HG03457 (cell line): ENCODE data around the gene STXBP1.

ENCODE experiments used
- ATAC-seq: cut with Tn5 transposase; IDR thresholded peaks from one replicate; pipeline ENCODE4 v1.9.1; 2021; ENCODE audit warnings: moderate number of reproducible peaks; ENCODE audit not compliant: unreplicated experiment

STXBP1 gene

DNA sequence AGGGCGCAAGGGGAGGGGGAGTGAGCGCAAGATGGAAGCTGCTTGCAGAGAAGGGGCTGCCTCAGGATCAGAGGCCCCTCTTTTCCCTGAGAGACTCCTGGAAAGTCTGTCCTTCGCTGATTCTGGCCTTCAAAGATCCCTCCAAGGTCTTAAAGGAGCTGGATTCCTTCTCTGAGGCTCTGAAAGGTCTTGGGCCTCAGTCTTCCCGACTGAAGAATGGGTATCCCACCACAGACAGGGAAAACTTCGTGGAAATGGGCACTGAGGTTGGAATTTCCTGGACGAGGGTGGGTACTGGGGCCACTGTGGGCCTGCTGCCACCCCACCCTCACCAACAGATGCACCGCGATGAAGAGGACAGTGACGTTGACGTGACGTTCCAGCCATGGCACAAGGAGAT, 100.3 kb downstream of the STXBP1 start:
- ATAC-seq, result no peak

DNA sequence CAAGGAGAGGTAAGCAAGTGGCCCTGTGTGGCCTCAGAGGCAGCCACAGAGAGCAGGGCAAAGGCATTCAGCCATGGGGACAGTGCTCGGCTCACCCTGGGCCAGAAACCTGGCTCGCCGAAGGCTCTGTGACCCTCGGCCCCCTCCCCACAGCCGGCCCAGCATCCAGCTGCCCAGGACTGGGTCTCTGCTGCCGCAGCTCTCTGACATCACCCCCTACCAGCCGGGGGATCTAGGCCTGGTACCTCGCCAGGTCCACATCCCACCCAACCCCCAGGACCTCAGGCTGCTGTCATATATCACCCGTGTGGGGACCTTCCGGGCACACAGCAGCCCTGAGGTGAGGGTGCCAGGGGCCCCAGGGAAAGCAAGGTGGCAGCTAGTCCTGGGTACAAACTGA, 100.8 kb downstream of the STXBP1 start:
- ATAC-seq, result no peak

DNA sequence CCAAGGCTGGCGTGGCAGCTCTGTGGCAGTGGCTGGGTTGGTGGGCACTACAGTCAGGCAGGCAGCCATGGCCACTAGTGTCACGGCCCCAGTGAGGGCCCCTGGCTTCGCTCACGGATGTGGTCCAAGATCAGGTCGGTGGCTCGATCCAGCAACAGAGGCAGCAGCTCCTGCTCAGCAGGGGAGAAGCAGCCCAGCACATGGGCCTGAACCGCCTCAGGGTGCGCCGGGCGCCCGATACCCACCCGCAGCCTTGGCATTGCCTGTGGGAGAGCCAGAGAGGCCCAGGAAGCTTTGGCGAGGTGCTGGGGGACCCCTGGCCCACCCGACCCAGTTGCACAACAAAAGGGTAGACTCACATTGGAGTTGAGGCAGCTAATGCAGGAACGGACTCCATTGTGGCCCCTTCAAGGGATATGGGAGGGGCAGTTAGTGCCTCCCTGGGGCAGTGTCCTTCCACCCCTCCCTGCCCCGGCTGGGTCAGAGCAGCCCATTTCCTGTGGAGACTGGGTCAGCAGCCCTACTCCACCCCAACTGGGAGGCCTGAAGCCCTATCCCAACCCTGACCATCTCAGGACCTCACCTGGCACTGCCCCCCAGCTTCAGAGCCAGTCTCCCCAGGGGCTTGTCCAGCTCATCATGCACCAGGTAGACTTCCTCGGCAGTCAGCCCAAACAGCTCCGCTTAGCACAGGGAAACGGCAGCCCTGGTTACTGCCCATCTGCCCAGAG, 102.1 kb downstream of the STXBP1 start:
- ATAC-seq, result no peak

DNA sequence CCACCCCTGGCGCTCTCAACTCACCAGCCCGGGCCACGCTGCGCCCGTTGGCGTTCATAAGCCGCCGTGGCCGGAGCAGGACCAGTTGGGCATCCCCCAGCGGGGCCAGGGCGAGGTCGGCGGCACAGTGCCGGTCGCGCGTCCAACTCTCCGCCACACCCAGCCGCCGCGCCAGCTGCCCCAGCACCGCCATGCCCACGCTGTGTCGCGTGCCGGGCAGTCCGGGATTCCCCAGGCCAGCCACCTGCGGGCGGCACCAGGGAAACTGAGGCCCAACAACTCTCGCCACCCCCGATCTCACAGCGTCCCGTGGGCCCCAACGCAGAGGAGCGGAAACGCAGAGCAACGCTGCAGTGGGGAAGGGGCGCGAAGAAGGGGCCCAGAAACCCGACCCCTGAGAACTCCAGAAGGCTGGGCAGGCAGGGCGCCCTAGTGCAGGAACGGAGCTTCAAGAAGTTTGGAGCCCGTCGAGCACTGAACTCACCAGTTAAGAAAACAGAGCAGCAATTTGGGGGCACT, 102.9 kb downstream of the STXBP1 start:
- ATAC-seq, result no peak

DNA sequence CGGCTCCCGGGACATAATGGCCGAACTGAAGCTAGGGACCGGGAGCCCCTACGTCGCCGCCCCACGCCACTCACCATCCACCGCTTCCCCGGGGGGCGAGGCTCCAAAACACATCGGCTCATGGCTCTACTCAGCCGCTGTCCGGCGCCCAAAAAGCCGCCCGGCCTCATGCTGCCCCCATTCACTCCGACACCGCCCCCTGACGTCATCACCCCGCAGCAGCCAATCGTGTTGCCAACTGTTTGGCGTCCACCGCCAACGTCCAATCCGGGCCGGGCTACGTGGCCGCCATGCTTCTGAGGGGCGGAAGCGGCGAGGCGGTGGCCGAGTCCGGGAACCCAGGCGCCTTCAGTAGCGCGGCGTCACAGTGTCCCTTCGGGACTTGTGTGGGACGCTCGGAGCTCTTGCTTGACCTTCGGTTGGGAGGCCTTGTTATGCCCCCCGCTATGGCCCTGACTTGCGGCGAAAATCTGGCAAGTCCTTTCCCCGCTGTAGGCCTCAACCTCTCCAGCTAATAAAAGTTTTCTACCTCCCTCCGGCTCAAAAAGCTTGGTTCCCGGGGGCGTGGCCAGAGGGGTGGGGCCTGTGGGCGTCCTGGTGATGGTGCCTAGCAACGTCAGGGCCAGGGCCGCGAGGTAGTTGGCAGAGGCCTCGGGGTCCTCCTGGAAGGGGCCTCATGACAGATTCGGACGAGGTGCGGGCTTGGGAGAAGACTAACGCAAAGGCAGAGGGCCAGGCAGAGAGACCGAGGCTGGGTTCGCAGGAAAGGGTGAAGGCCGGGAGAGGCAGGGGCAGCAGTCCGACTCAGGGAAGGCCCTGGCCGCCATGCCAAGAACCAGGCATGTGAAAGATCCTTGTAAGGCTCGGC, 103.6 kb downstream of the STXBP1 start, which contains the start of the genes PTRH1 and TTC16:
TSS of gene PTRH1 (minus strand) at position 194 of the 868 bp plus-strand sequence. CDS start at position 170, 24 bp downstream.
TSS of gene TTC16 (plus strand) at position 610 of the 868 bp plus-strand sequence. CDS start at position 677, 67 bp downstream.
- ATAC-seq, result peak; percentile 81

DNA sequence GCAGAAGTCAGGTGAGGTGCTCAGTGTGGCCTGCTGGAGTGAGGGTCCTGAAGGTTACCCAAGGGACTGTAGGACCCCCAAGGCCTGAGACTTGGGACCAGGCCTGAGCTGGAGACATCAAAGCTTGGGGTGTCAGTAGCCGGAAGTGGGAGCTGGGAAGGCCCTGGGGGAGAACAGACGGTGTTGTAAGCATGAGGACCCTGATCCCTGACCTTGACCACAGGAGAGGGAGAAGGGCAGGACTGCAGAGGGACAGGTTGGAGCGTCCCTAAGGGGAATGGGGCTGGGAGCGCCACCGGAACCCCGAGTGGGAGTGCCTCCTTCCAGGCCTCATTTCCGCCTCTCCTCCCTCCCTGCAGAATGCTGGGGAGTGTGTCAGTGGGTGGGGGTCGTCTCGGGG, 104.3 kb downstream of the STXBP1 start:
- ATAC-seq, result no peak

DNA sequence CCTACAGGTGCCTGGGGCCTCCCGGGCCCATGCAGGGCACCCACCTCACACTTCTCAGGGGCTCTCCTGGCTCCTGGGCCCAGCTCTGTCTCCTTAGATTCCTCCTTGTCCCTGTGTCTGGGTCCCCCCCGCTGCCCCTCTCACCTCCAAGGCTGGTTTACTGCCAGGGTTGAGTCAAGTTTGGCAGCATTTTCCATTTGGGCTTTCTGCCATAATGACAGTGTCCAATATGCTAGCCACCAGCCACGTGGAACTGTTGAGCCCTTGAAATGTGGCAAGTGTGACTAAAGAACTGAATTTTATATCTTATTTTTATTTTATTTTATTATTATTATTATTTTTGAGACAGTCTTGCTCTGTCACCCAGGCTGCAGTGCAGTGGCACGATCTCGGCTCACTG, 105.7 kb downstream of the STXBP1 start:
- ATAC-seq, result no peak

DNA sequence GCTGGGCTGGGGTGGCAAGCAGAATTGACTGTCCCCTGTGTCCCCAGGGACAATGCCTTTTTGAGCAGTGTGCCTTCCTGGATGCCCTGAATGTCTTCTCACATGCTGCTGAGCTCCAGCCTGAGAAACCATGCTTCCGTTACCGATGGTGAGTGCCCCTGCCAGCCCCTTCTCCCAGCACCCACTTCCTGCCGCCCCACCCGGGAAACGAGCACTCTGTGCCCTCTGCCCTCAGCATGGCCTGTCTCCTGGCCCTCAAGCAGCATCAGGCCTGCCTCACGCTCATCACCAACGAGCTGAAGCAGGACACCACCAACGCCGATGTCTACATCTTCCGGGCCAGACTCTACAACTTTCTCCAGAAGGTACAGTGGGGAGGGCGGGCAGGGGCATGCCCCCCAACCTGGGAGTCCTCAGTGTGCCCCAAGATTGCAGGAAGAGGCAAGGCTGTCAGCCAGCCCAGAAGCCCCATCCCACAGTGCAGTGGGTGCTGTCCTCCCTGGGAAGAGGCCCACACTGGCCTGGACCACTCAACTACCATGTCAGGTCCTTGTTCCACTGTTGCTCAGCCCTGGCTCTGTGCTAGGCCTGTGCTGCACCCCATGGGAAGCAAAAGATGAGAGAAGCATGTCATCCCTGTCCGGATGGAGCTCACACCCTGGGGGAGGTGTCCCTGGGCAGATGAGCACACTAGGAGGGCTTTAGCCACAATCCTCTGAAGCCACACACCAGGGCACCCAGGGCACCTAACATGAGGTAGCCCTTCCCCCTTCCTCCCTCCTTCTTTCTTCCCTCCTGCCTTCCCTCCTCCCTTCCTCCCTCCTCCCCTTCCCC, 108.2 kb downstream of the STXBP1 start:
- ATAC-seq, result no peak

DNA sequence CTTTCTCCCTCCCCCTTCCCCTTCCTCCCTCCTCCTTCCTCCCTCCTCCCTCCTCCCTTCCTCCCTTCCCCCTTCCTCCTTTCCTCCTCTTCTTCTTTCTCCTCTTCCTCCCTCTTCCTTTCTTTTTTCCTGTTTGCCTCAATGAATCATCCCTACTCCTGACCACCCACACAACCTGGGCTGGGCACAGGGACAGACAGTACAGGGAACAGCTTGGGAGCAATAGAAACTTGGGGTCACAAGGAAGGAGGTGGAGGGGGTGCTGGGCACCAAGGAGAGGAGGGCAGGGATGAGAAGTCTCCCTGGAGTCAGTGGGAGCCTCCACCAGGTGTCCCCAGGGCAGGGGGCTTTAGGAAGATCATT, 108.8 kb downstream of the STXBP1 start:
- ATAC-seq, result no peak

DNA sequence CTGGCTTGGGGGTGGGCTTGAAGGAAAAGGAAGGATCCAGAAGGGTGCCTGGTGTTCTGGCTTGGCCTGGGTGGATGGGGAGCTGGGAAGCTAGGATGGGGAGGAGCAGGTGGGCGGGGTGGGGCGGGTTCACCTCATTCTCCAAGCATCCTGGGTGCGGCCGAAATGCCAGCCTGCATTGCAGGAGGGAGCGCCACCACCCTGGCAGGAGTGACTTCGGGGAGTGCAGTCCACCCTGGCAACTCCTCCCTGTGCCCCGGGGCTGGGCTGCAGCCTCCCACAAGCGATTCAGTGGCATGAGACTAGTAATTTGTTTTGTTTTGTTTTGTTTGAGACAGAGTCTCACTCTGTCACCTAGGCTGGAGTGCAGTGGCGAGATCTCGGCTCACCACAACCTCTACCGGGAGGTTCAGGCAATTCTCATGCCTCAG, 109.3 kb downstream of the STXBP1 start:
- ATAC-seq, result no peak

DNA sequence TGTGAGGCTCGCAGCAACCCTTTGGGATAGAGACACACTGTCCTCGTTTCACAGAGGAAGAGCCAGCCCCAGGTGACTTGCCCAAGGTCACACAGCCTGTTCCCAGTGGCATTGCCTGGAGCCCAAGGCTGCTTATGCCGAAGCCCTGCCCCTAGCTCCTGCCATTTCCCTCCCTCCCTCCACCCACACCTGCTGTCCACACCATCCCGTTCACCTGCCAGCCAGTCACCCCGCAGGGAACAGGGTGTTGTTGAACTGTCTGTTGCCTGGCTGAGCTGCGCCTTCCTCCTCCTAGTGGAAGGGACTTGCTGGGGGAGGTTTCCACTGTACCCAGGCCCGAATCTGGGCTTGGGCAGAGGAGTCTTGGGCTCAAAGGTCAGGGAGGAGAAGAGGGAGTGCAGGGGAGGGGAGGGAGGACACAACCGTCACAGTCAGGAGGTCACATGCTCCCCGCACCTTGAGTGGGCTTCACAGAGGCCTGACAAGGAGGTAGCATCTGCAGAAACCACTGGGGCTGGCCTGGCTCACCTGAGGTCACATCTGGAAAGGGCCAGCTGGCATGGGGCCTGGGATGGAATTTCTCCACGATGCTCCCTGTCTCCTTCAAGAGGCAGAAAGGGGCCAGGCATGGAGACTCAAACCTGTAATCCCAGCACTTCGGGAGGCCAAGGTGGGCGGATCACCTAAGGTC, 110.1 kb downstream of the STXBP1 start:
- no peak for ATAC-seq

DNA sequence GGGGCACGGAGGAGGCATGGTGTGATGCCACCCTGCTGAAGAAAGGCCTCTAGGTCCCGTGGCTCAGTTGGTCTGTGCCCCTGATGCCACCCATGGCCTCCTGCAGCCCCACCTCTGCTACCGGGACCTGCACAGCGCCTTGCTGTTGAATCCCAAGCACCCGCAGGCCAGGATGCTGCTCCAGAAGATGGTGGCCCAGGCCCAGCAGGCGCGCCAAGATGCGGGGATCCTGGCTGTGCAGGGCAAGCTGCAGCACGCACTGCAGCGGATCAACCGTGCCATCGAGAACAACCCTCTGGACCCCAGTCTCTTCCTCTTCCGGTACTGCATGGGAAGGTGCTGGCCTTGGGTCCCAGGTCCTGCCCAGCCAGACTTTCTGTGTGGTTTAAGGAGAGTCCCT, 110.9 kb downstream of the STXBP1 start:
- no peak for ATAC-seq

DNA sequence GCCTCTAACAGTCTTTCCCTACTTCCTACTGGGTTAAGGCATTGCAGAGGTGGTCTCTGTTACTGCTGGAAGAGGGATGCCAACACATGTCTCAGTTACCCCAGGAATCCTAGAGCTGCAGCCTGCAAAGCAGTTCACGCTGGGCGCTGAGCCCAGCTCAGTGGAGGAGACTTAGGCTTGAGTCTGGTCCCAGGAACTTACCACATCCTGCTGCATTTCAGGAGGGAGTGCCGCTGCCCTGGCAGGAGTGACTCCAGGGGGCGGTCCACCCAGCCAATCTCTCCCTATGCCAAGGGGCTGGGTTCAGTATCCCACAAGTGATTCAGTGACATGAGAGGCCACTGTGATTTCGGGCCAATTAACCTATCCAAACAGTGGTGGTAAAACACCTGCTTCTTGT, 111.4 kb downstream of the STXBP1 start:
- no peak for ATAC-seq

DNA sequence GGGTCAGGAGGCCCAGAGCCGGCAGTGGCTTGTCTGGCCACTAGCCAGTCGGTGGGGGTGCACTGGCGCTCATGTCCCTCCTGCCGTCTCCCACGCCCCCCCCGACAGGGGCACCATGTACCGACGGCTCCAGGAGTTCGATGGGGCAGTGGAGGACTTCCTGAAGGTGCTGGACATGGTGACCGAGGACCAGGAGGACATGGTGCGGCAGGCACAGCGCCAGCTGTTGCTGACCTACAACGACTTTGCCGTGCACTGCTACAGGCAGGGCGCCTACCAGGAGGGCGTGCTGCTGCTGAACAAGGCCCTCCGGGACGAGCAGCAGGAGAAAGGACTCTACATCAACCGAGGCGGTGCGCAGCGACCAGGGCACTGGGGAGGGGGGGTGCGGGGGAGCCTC, 111.9 kb downstream of the STXBP1 start:
- ATAC-seq, result no peak

DNA sequence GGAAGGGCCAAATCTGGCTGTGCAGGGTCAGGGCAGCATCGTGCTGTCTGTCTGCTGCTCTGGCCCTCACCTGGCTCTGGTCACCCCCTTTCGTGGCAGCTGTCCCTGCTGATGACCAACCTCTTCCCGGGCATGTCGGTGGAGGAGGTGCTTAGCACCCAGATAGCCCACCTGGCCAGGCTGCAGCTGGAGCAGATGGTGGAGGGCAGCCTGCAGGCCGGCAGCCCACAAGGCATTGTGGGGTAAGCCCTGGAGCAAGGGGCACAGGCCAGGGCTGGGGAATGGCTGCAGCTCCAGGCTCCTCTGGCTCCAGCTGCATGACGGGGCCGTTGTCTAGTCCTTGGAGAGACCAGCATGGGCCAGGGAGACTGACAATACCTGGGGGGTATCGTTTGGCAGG, 114.8 kb downstream of the STXBP1 start:
- no peak for ATAC-seq

DNA sequence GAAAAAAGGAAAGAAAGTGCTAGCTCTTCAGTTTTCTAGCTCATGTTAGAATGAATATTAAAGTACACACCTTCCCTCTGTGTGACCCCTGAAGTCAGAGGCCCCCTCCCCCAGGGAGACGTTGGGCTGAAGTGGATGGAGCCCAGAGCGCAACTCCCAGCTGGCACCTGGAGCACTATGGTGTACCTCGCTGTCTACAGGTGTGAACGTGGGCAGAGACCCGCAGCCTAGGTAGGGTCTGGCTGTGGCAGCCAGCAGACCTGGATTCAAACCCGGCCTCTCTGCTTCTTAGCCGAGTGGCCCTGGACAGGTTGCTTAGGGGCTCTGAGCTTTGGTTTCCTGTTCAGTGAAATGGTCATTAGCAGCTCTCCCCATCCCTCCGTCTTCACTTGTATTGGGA, 116.7 kb downstream of the STXBP1 start:
- no peak for ATAC-seq

DNA sequence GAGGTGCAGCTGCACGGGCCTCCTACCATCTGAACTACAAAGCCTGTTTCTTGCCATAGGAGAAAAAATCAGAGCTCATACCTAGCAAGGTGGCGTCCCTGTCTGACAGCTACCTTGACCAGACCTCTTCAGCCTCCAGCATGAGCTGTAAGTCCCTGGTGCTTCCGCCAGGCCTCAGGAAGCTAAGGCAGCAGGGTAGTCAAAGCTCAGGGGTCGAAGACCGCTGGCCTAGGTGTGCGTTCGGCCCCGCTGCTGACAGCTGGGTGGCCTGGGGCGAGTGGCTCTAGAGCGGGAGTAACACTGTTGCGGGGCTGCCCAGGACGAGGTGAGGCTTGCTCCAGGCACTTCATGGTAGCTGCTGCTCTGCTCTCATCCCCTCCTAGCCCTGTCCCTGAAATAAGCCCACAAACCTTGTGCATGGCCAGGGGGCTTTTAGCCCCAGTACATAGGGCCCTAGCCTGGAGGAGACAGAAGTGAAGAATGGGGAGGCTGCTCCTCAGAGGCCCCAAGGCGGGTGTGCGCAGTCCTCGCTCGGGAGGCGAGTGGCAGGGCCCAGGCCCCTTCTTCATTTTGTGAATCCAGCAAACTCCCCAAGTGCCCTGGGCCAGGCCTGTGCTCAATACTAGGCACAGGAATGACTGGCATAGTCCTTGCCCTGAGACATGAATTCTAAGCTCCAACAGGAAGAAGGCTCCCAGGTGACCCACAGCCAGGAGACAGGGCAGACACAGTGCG, 117.6 kb downstream of the STXBP1 start:
- no peak for ATAC-seq

DNA sequence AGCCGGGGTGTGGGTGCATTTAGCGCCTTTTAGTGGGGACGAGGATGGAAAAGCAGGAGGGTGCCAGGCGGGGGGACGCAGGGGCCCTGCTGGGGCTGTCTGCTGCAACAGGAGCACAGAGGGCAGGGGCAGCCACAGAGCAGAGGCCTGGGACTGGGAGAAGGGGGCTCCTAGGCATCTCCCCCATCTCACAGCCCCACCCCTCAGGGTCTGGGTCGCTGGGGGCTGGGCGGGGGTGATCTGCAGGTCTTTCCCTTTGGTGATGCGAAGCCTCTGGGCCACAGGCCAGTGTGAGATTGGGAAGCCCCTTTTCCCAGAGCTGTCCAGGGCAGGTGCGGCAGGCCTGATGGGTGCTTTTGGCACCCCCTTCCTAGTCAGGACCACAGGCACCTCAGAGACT, 118.2 kb downstream of the STXBP1 start:
- ATAC-seq, result no peak

DNA sequence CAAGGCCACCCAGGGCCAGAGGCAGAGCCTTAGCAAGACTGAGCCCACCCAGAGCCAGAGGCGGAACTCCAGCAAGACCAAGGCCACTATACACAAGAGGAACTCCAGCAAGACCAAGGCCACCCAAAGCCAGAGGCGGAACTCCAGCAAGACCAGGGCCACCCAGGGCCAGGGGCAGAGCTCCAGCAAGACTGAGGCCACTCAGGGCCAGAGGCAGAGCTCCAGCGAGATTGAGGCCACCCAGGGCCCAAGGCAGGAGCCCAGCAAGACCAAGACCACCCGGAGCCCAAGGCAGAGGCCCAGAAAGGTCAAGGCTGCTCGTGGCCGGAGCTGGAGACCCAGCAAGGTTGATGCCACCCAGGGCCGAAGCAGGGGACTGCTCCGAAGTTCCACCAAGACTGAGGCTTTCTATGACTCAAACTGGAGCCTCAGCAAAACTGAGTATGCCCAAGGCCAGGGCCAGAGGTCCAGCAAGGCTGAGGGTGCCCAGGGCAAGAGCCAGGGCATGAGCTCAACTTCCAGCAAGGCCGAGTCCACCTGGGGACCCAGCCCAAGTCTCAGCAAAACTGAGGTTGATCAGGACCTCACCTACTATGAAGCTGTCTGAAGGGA, 118.8 kb downstream of the STXBP1 start:
- no peak for ATAC-seq
